ENCODE measurements around the gene TMEM225B. TPM values are rescaled to one million over a fixed set of nuclear protein-coding genes. Genes with fewer than 3 reads are reported as not detected.
A peak's percentile ranks its signal among the peaks of the same experiment; 100 is the strongest.
"Not testable (repeated sequence)": the region's sequence is repeated elsewhere in the genome, so short reads cannot be mapped to it uniquely, and the experiment has no call there.

TMEM225B gene
- total and polyA plus RNA-seq, 2 experiments from 2014 or later: 0.24 TPM; not detected in 1

DNA sequence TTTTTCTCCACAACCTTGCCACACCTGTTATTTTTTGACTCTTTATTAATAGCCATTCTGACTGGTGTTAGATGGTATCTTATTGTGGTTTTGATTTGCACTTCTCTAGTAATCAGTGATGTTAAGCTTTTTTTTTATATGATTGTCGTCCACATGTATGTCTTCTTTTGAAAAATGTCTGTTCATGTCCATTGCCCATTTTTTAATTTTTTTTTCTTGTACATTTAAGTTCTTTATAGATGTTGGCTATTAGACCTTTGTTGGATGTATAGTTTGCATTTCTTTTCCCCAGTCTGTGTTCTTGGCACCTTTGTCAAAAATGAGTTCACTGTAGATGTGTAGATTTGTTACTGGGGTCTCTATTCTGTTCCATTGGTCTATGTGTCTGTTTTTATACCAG lies 47.5 kb downstream of the TMEM225B start:
- in situ Hi-C loops (cut with MboI): no loop called here
- H3F3A ChIP-seq (ENCODE audit: insufficient read depth): no peaks in the 10 kb centered on the region
- no peak overlapping the region for H3K9ac ChIP-seq
- no peaks in the 10 kb centered on the region for H4K20me1 ChIP-seq (ENCODE audit: insufficient read depth)
- H3K4me1 ChIP-seq (ENCODE audit: insufficient read depth): 0 out of 2 replicates have a peak, but pooled peaks cover 4% of the 10 kb centered on the region
- no peaks in the 10 kb centered on the region for H3K9me3 ChIP-seq (ENCODE audit: low read depth)
- no peaks in the 10 kb centered on the region for H3K36me3 ChIP-seq (ENCODE audit: low read depth)
- no peak overlapping the region for H3K27ac ChIP-seq
- 82 to 89% methylated on average over 1 of the region's 1 CpG for WGBS, 2 experiments (ENCODE audit: low coverage in 1 of 2, low lambda C conversion rate in 2 of 2, missing lambda C conversion rate in 2 of 2)
- no peak overlapping the region for H3K4me3 ChIP-seq
- DNase-seq: no peak
- H3K79me2 ChIP-seq (ENCODE audit: insufficient read depth): no peaks in the 10 kb centered on the region
- H3K27me3 ChIP-seq (replicated peaks; ENCODE audit: insufficient read depth): no peaks in the 10 kb centered on the region
- H2AFZ ChIP-seq: no peak overlapping the region
- H3K9me2 ChIP-seq (ENCODE audit: insufficient read depth): no peaks in the 10 kb centered on the region
- TF ChIP-seq EZH2phosphoT487 (IDR thresholded peaks at IDR 0.05; ENCODE audit: insufficient read depth, low read depth): no peak
- TF ChIP-seq EZH2 (IDR thresholded peaks at IDR 0.05; ENCODE audit: insufficient read depth, poor library complexity, severe bottlenecking): no peak
- no peak overlapping the region for H3K4me2 ChIP-seq (ENCODE audit: unreplicated experiment)

DNA sequence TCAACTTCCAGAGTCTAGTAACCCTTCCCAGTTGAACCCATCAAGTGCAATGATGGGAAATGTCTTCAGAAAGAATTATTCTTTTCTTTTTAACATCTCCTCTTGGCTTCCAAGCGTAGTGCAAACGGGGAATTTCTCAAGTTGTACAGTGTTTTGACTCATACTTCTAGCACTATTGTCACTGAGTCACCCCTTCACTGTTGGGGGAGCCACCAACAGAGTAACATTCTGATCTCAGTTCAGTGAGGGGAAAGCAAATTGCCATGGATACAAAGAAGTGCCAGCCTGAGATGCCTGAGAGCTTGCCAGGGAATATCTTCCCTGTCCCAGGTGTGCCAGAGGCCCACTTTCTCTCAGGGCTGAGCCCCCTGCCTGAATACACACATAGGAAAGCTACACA lies 50.8 kb downstream of the TMEM225B start:
- DNase-seq: peak; percentile 15
- H3K27me3 ChIP-seq (replicated peaks; ENCODE audit: insufficient read depth): no peaks in the 10 kb centered on the region
- no peak overlapping the region for H2AFZ ChIP-seq
- 86% methylated on average over 2 of the region's 2 CpGs for WGBS, 2 experiments (ENCODE audit: low coverage in 1 of 2, low lambda C conversion rate in 2 of 2, missing lambda C conversion rate in 2 of 2)
- in situ Hi-C loops (cut with MboI): no loop called here
- H3K27ac ChIP-seq: no peak overlapping the region
- no peaks in the 10 kb centered on the region for H3K79me2 ChIP-seq (ENCODE audit: insufficient read depth)
- no peak overlapping the region for H3K4me2 ChIP-seq (ENCODE audit: unreplicated experiment)
- no peaks in the 10 kb centered on the region for H3K9me2 ChIP-seq (ENCODE audit: insufficient read depth)
- no peaks in the 10 kb centered on the region for H3F3A ChIP-seq (ENCODE audit: insufficient read depth)
- H3K4me3 ChIP-seq: no peak overlapping the region
- no peak overlapping the region for H3K9ac ChIP-seq
- TF ChIP-seq EZH2phosphoT487 (IDR thresholded peaks at IDR 0.05; ENCODE audit: insufficient read depth, low read depth) (no peak), EZH2 (IDR thresholded peaks at IDR 0.05; ENCODE audit: insufficient read depth, poor library complexity, severe bottlenecking) (no peak)
- no peaks in the 10 kb centered on the region for H3K36me3 ChIP-seq (ENCODE audit: low read depth)
- no peaks in the 10 kb centered on the region for H4K20me1 ChIP-seq (ENCODE audit: insufficient read depth)
- H3K9me3 ChIP-seq (ENCODE audit: low read depth): no peaks in the 10 kb centered on the region
- no peaks in the 10 kb centered on the region for H3K4me1 ChIP-seq (ENCODE audit: insufficient read depth)

DNA sequence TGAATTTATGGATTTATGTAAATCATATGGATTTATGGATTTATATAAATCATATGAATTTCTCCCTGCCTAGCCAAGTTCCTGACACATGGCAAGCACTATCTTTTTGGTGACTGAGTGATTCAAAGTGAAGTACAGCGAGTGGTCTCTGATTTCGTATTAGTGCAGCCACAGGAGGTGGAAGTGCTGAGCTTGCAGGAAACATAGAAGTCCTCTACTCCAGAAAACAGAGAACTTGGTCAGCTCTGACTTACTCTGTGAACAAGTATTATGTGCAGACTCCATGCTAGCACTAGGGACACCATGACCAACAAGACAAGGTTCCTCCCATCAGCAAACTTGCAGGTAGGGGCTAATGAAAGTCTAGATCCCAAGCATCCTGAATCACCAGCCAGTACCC lies 53.2 kb downstream of the TMEM225B start:
- no peaks in the 10 kb centered on the region for H3K4me1 ChIP-seq (ENCODE audit: insufficient read depth)
- no peak overlapping the region for H3K4me3 ChIP-seq
- WGBS, 2 experiments (ENCODE audit: low coverage in 1 of 2, low lambda C conversion rate in 2 of 2, missing lambda C conversion rate in 2 of 2): 98 to 100% methylated on average over 2 of the region's 2 CpGs
- no peaks in the 10 kb centered on the region for H4K20me1 ChIP-seq (ENCODE audit: insufficient read depth)
- DNase-seq: no peak
- no peak overlapping the region for H3K27ac ChIP-seq
- H2AFZ ChIP-seq: no peak overlapping the region
- TF ChIP-seq EZH2 (IDR thresholded peaks at IDR 0.05; ENCODE audit: insufficient read depth, poor library complexity, severe bottlenecking) (no peak), EZH2phosphoT487 (IDR thresholded peaks at IDR 0.05; ENCODE audit: insufficient read depth, low read depth) (no peak)
- no peaks in the 10 kb centered on the region for H3K36me3 ChIP-seq (ENCODE audit: low read depth)
- in situ Hi-C loops (cut with MboI): no loop called here
- H3K4me2 ChIP-seq (ENCODE audit: unreplicated experiment): no peak overlapping the region
- H3K27me3 ChIP-seq (replicated peaks; ENCODE audit: insufficient read depth): no peaks in the 10 kb centered on the region
- no peaks in the 10 kb centered on the region for H3K9me2 ChIP-seq (ENCODE audit: insufficient read depth)
- H3K9ac ChIP-seq: no peak overlapping the region
- no peaks in the 10 kb centered on the region for H3K9me3 ChIP-seq (ENCODE audit: low read depth)
- H3F3A ChIP-seq (ENCODE audit: insufficient read depth): no peaks in the 10 kb centered on the region
- no peaks in the 10 kb centered on the region for H3K79me2 ChIP-seq (ENCODE audit: insufficient read depth)

DNA sequence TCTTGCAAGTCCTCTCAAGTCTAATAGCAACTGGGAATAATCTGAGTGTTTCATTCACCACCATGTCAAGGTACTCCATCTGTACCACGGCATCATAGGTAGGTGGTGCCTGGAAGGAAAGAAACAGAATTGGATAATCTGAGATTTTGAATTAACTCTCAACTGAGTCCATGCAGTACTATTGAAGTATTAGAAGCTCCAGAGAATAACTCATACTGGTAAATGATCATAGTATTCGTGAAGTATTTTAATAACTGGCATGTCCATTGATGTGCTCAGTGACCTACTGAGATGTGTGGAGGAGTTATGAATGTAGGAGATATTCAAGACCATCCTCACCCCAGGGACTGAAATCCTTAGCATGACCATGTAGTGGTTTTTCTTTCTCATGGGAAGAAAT lies 54.6 kb downstream of the TMEM225B start:
- H3K27ac ChIP-seq: no peak overlapping the region
- H3K79me2 ChIP-seq (ENCODE audit: insufficient read depth): no peaks in the 10 kb centered on the region
- 89 to 95% methylated on average over 2 of the region's 2 CpGs for WGBS, 2 experiments (ENCODE audit: low coverage in 1 of 2, low lambda C conversion rate in 2 of 2, missing lambda C conversion rate in 2 of 2)
- H3K9me2 ChIP-seq (ENCODE audit: insufficient read depth): no peaks in the 10 kb centered on the region
- no peak overlapping the region for H3K4me2 ChIP-seq (ENCODE audit: unreplicated experiment)
- no peak overlapping the region for H3K4me3 ChIP-seq
- DNase-seq: no peak
- H3K9ac ChIP-seq: no peak overlapping the region
- no peaks in the 10 kb centered on the region for H4K20me1 ChIP-seq (ENCODE audit: insufficient read depth)
- in situ Hi-C loops (cut with MboI): no loop called here
- no peaks in the 10 kb centered on the region for H3K27me3 ChIP-seq (replicated peaks; ENCODE audit: insufficient read depth)
- no peaks in the 10 kb centered on the region for H3K36me3 ChIP-seq (ENCODE audit: low read depth)
- no peaks in the 10 kb centered on the region for H3K4me1 ChIP-seq (ENCODE audit: insufficient read depth)
- H3K9me3 ChIP-seq (ENCODE audit: low read depth): no peaks in the 10 kb centered on the region
- no peaks in the 10 kb centered on the region for H3F3A ChIP-seq (ENCODE audit: insufficient read depth)
- TF ChIP-seq EZH2phosphoT487 (IDR thresholded peaks at IDR 0.05; ENCODE audit: insufficient read depth, low read depth): no peak
- TF ChIP-seq EZH2 (IDR thresholded peaks at IDR 0.05; ENCODE audit: insufficient read depth, poor library complexity, severe bottlenecking): no peak
- no peak overlapping the region for H2AFZ ChIP-seq

DNA sequence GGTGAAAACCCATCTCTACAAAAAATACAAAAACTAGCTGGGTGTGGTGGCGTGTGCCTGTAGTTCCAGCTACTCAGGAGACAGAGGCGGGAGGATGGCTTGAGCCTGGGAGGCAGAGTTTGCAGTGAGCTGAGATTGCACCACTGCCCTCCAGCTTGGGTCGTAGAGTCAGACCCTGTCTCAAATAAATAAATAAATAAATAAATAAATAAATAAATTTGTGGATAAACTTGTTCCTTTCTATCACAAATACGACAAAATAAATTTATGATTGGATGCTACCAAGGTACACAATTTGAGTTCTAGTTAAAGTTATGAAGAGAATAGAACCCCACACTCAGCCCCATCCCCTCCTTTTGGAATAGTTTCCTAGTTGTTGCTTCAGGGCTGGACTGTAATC lies 55.2 kb downstream of the TMEM225B start:
- in situ Hi-C loops (cut with MboI); H3K4me1 ChIP-seq (ENCODE audit: insufficient read depth): not testable (repeated sequence)
- WGBS, 2 experiments (ENCODE audit: low coverage in 1 of 2, low lambda C conversion rate in 2 of 2, missing lambda C conversion rate in 2 of 2): 91 to 93% methylated on average over 4 of the region's 4 CpGs

More for the DNA sequence above, 55.2 kb downstream of the TMEM225B start:
- H3K4me2 ChIP-seq (ENCODE audit: unreplicated experiment); H3K27me3 ChIP-seq (replicated peaks; ENCODE audit: insufficient read depth); H3K27ac ChIP-seq; DNase-seq; H3K36me3 ChIP-seq (ENCODE audit: low read depth); H4K20me1 ChIP-seq (ENCODE audit: insufficient read depth); H3K4me3 ChIP-seq; H3F3A ChIP-seq (ENCODE audit: insufficient read depth); H3K9me3 ChIP-seq (ENCODE audit: low read depth); H2AFZ ChIP-seq; H3K79me2 ChIP-seq (ENCODE audit: insufficient read depth); H3K9ac ChIP-seq; H3K9me2 ChIP-seq (ENCODE audit: insufficient read depth): not testable (repeated sequence)
